Measurements from ENCODE around the gene CYP27B1.

CYP27B1 gene

DNA sequence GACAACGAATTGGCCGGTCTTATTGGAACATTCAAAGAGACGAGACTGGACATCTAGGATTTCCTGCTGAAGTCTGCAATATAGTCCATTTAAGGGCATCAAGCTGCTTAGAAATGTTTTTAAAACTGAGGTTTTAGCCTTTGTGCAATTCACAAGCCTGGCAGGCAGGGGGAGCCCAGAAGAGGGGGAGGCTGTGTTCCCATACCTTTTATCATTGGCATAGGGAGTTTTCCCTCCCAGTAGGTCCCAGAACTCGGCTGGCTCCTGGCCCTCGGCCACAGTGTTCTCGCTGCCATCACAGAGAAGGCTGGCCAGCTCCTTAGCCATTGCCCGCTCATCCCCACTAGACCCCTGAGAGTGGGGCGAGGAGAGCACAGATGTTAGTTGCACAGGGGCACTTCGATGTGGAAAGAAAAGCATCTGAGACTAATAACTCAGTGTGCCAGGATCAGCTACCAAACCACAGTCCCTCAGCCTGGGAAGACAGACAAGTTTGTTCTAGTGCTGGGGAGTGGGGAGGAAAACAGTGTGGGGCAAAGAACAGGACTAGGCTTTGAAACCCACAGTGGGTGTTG lies 36.5 kb upstream of the CYP27B1 start:
- peaks cover 15% of the 10 kb centered on the region for H3K36me3 Mint-ChIP-seq (ENCODE audit: insufficient read depth)
- H3K27me3 Mint-ChIP-seq = no peaks in the 10 kb centered on the region
- H3K4me3 Mint-ChIP-seq = no peak overlapping the region
- ATAC-seq (replicated peaks) = peak; percentile 36
- peak; percentile 16 to 38 (median 22) for DNase-seq
- no peaks in the 10 kb centered on the region for H3K9me3 Mint-ChIP-seq
- peaks cover 0 to 5% of the 10 kb centered on the region in 2 donors for H3K4me1 Mint-ChIP-seq (ENCODE audit: low read depth in 2 of 2)
- peak overlapping the region in 1 of 2 donors; percentile 32 for H3K27ac Mint-ChIP-seq

DNA sequence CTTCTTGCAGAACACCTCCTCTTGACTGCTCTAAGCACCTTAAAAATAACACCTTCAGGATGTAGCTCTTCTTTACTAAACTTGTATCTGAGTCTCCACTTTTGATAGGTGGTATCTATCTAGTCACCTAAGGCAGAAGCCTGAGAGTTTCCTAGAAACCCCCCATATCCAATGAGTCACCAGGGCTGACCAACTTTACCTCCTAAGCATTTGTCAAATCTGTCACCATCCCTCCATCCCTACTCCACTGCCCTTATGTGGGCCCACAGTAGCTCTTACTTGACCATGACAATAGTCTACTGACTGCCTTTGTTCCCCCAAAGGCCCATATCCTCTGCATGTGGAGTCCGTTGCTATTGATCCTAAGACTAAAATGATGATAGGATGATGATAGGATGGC lies 35.7 kb upstream of the CYP27B1 start:
- Mint-ChIP-seq H3K36me3 (ENCODE audit: insufficient read depth) (peaks cover 18% of the 10 kb centered on the region), H3K27me3 (no peaks in the 10 kb centered on the region), H3K4me1 (ENCODE audit: low read depth in 2 of 2) (peaks cover 0 to 5% of the 10 kb centered on the region in 2 donors), H3K27ac (no peak overlapping the region), H3K4me3 (no peak overlapping the region), H3K9me3 (no peaks in the 10 kb centered on the region)
- ATAC-seq (replicated peaks) (no peak), DNase-seq (no peak)

DNA sequence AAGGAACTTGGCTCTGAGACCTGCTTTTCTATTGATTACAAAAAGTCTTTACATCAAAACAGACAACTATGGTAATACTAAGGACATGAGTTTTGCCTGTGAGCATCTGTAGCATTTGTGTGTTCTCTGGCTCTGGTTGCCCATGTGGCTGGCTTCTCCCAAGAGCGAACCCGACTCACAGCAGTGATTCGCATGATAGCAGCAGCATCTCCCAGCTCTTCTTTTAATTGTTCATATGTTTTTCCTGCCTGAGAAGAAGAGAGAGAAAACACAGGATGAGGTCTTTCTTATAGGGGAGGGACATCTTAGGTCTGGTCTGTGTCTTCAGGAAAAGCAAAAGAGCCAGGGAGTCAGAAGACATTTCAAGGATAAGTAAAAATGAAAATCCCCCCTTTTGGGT lies 34.1 kb upstream of the CYP27B1 start:
- no peaks in the 10 kb centered on the region for H3K9me3 Mint-ChIP-seq
- H3K4me1 Mint-ChIP-seq (ENCODE audit: low read depth in 2 of 2) = peaks cover 0 to 5% of the 10 kb centered on the region in 2 donors
- peaks cover 29% of the 10 kb centered on the region for H3K36me3 Mint-ChIP-seq (ENCODE audit: insufficient read depth)
- no peak overlapping the region for H3K4me3 Mint-ChIP-seq
- peak overlapping the region in 1 of 2 donors; percentile 23 for H3K27ac Mint-ChIP-seq
- no peak for DNase-seq
- no peaks in the 10 kb centered on the region for H3K27me3 Mint-ChIP-seq
- ATAC-seq (replicated peaks) = no peak

DNA sequence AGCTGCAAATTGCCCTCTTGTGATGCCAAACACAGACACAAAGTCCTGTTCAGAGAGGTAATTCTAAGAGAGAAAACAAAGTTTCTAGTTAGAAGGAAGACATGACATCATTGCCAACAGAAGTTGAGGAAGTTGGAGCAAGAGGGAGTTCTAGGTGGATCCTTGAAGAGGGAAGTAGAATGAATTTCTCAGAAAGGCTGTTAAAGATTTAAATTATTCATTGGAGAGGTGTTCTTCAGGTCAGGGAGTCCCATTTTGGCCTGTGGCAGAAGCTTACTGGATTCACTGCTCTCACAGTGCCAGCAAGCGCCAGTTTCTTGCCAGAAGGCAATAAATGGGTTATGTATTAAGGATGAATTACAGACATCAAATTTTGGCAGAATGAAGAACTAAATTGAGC lies 31.1 kb upstream of the CYP27B1 start:
- Mint-ChIP-seq H3K9me3 (no peaks in the 10 kb centered on the region), H3K27ac (peak overlapping the region; percentile 12 to 46), H3K36me3 (ENCODE audit: insufficient read depth) (peaks cover 55% of the 10 kb centered on the region), H3K27me3 (no peaks in the 10 kb centered on the region), H3K4me1 (ENCODE audit: low read depth in 2 of 2) (peaks cover 0 to 5% of the 10 kb centered on the region in 2 donors), H3K4me3 (no peak overlapping the region)
- no peak for DNase-seq
- no peak for ATAC-seq (replicated peaks)

DNA sequence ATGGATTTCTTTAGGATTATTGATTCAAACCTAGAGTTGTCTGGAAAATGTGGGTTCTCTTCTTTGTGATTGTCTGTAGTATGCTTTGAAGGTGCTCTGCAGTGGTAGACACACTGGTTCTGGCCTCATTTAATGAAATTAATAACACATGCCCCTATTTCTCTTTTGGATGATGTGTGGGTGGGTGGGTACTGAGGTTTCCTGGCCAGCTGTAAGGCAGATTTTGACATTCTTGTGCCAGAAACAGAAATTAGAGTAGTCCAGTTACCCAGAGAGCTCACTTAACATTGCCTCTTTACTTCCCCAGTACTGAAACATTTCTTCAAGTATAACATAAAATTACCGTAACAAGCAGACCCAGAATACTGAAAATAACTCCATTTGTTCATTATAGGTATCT lies 30.1 kb upstream of the CYP27B1 start:
- Mint-ChIP-seq H3K9me3 (no peaks in the 10 kb centered on the region), H3K36me3 (ENCODE audit: insufficient read depth) (peaks cover 64% of the 10 kb centered on the region), H3K4me1 (ENCODE audit: low read depth in 2 of 2) (peaks cover 0 to 5% of the 10 kb centered on the region in 2 donors), H3K27me3 (no peaks in the 10 kb centered on the region), H3K27ac (peak overlapping the region in 1 of 2 donors; percentile 46), H3K4me3 (no peak overlapping the region)
- ATAC-seq (replicated peaks) (no peak), DNase-seq (no peak)

DNA sequence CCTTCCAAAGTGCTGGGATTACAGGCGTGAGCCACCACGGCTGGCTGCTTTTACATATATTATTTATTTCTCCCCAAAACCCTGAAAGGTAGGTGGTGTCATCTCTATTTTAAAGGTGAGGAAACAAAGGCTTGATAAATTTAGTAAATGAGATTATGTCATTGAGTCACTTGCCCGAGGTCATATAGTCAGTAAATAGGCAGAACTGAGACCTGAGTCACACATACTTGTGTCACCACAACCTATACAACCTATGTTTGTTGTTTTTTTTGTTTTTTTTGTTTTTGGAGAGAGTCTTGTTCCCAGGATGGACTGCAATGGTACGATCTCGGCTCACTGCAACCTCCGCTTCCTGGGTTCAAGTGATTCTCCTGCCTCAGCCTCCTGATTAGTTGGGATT lies 28.5 kb upstream of the CYP27B1 start:
- H3K27ac Mint-ChIP-seq = no peak overlapping the region
- H3K4me3 Mint-ChIP-seq = no peak overlapping the region
- ATAC-seq (replicated peaks) (no peak), DNase-seq (no peak)
- no peaks in the 10 kb centered on the region for H3K27me3 Mint-ChIP-seq
- peaks cover 77% of the 10 kb centered on the region for H3K36me3 Mint-ChIP-seq (ENCODE audit: insufficient read depth)
- no peaks in the 10 kb centered on the region for H3K9me3 Mint-ChIP-seq
- H3K4me1 Mint-ChIP-seq (ENCODE audit: low read depth in 2 of 2) = peaks cover 0 to 5% of the 10 kb centered on the region in 2 donors

DNA sequence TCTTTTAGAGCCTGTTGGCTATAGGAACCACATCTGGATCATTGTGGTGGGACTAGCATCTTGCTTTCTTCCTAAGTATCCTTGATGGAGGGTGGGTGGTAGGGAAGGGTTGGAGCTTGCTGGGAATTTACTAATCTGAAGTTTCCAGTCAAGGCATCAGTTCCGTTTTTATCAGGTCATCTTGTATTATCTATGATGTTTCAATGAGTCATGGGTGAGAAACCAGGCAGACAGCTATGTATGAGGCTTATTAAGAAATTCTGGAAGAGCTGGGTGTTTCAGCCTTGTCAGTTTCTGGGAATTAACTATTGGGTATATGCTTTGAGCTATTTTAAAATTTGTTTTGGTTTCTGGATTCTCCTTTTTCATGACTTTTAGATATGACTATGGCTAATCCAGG lies 27.0 kb upstream of the CYP27B1 start:
- H3K4me3 Mint-ChIP-seq = no peak overlapping the region
- no peak for DNase-seq

DNA sequence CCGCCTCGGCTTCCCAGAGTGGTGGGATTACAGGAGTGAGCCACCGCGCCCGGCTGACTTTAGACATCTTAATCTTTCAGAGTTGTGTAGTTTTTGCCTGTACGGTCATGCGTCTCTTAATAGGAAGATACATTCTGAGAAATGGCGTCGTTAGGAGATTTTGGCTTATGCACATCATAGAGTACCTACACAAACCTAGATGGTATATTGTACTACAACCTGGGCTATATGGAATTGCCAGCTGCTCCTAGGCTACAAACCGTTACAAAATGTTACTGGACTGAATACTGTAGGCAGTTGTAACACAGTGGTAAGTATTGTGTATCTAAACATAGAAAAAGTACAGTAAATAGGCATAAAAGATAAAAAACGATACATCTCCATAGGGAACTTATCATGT lies 17.0 kb upstream of the CYP27B1 start:
- H3K27ac Mint-ChIP-seq = no peak overlapping the region
- peaks cover 55% of the 10 kb centered on the region for H3K36me3 Mint-ChIP-seq (ENCODE audit: insufficient read depth)
- H3K27me3 Mint-ChIP-seq = no peaks in the 10 kb centered on the region
- ATAC-seq (replicated peaks) = no peak
- H3K4me1 Mint-ChIP-seq (ENCODE audit: low read depth in 2 of 2) = peaks cover 34 to 38% of the 10 kb centered on the region in 2 donors
- no peak for DNase-seq
- no peaks in the 10 kb centered on the region for H3K9me3 Mint-ChIP-seq
- H3K4me3 Mint-ChIP-seq = peak overlapping the region; percentile 100

More for the DNA sequence above, 27.0 kb upstream of the CYP27B1 start:
- Mint-ChIP-seq H3K27me3 (no peaks in the 10 kb centered on the region), H3K36me3 (ENCODE audit: insufficient read depth) (peaks cover 82% of the 10 kb centered on the region), H3K4me1 (ENCODE audit: low read depth in 2 of 2) (peaks cover 0 to 2% of the 10 kb centered on the region in 2 donors), H3K27ac (peak overlapping the region in 1 of 2 donors; percentile 54), H3K9me3 (no peaks in the 10 kb centered on the region)
- ATAC-seq (replicated peaks) = no peak

DNA sequence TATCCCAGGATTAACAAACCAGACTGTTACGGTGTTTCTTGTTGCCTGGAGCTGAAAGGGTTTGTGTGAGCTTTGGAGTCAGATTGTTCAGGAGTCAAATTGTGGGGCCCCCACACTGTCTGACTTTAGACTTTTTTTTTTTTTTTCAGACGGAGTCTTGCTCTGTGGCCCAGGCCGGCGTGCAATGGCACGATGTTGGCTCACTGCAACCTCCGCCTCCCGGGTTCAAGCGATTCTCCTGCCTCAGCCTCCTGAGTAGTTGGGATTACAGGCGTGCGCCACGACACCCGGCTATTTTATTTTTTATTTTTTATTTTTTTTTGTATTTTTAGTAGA lies 16.6 kb upstream of the CYP27B1 start:
- Mint-ChIP-seq H3K9me3 (no peaks in the 10 kb centered on the region), H3K27ac (peak overlapping the region in 1 of 2 donors; percentile 99), H3K36me3 (ENCODE audit: insufficient read depth) (peaks cover 51% of the 10 kb centered on the region), H3K27me3 (no peaks in the 10 kb centered on the region), H3K4me3 (peak overlapping the region; percentile 100), H3K4me1 (ENCODE audit: low read depth in 2 of 2) (peaks cover 32 to 36% of the 10 kb centered on the region in 2 donors)
- ATAC-seq (replicated peaks) (no peak), DNase-seq (no peak)

DNA sequence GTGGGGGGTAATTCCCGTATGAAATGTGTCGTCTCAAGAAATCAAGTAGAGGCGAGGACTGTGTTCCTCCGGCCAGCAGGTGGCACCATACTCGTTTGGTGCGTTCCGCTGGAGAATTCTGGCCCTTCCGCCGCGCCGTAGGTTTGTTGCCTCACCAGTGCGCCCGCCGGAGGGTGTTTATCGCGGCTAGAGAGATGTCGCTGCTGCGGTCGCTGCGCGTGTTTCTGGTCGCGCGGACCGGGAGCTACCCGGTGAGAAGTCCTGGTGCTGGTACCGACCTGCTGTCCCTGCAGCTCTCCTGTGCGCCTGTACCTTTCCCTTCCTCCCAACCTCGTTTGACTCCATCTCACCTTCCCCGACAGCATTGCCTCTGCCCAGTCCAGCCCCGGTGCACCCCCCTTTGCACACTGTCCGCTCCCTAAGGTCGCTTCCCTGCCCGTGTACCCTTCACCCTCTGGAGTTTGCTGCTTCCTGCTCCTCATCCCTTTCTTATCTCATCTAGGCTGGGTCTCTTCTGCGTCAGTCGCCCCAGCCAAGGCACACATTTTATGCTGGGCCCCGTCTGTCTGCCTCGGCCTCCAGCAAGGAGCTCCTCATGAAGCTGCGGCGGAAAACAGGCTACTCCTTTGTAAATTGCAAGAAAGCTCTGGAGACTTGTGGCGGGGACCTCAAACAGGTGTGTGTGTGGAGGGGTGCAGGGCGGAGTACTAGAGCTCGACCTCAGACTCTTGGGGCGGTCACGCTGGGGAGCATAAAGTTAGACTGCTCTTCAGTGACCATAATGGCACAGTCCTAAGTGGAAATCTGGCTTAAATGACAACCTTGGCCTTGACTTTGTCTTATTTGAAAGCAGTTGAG lies 16.0 kb upstream of the CYP27B1 start, which contains the start of gene TSFM:
Gene TSFM, plus strand, starts transcription at position 180 of the 858 bp plus-strand sequence. Its CDS starts 15 bp downstream, at position 195.
- peaks cover 32 to 35% of the 10 kb centered on the region in 2 donors for H3K4me1 Mint-ChIP-seq (ENCODE audit: low read depth in 2 of 2)
- no peaks in the 10 kb centered on the region for H3K9me3 Mint-ChIP-seq
- H3K27ac Mint-ChIP-seq = peak within 1 kb of the TSS; percentile 99
- H3K27me3 Mint-ChIP-seq = no peaks in the 10 kb centered on the region
- DNase-seq (peak; percentile 95 to 97 (median 96)), ATAC-seq (replicated peaks) (peak; percentile 85)
- peak within 1 kb of the TSS; percentile 100 for H3K4me3 Mint-ChIP-seq
- peaks cover 45% of the 10 kb centered on the region for H3K36me3 Mint-ChIP-seq (ENCODE audit: insufficient read depth)

DNA sequence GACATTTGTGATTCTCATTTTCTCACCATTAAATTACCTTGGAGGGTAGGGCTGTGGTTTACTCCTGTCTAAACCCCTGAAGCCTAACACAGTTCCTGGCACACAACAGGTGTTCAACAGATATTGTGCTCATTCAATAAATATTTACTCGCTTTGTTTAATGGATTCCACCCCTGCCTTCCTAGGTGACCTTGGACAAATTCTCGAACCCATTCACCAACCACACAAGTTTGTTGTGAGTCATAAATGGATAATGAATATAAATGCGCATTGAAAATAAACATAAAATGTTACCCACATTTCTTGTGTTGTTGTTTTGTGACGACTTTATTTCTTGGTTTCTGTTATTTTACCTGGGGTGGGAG lies 15.3 kb upstream of the CYP27B1 start:
- Mint-ChIP-seq H3K27ac (peak overlapping the region; percentile 99), H3K9me3 (no peaks in the 10 kb centered on the region), H3K27me3 (no peaks in the 10 kb centered on the region), H3K4me3 (peak overlapping the region; percentile 100), H3K4me1 (ENCODE audit: low read depth in 2 of 2) (peaks cover 32 to 35% of the 10 kb centered on the region in 2 donors), H3K36me3 (ENCODE audit: insufficient read depth) (peaks cover 39% of the 10 kb centered on the region)
- no peak for ATAC-seq (replicated peaks)
- DNase-seq = no peak

DNA sequence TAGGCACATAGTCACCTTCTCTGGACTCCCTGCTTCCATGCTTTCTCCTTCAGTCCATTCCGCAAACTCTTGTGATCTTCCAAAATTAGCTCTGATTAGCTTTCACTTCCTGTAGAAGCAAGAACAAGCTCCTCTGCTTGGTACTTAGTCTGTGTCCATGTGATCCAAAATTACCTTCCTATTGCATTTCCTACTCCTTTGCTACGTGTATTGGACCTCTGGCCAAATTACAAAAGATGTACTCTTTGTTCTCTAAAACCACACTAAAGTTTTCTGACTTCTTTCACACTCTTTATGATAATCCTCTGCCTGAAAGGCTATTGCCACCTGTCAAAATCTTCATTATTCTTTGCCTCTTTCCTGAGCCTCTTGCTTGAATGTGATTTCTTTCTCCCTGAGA lies 14.9 kb upstream of the CYP27B1 start:
- Mint-ChIP-seq H3K27ac (peak overlapping the region; percentile 99), H3K36me3 (ENCODE audit: insufficient read depth) (peaks cover 37% of the 10 kb centered on the region), H3K4me1 (ENCODE audit: low read depth in 2 of 2) (peaks cover 32 to 35% of the 10 kb centered on the region in 2 donors), H3K4me3 (peak overlapping the region; percentile 15 to 100), H3K9me3 (no peaks in the 10 kb centered on the region), H3K27me3 (no peaks in the 10 kb centered on the region)
- ATAC-seq (replicated peaks) (no peak), DNase-seq (no peak)

DNA sequence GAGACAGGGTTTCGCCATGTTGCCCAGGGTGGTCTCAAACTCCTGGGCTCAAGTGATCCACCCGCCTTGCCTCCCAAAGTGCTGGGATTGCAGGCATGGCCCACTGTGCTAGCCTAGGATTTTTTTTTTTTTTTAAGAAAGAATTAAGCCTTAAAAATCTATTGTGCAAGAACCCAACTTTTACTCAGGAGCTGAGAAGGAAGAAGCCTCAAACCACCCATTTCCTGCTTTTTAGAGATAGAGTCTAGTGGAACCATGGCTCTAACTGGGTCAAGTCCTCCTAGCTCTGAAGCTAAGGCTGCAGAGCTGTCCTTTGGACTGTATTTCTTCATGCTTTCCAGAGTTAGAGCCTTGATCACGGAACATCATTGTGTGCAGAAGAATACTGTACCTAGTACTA lies 14.4 kb upstream of the CYP27B1 start:
- Mint-ChIP-seq H3K27me3 (no peaks in the 10 kb centered on the region), H3K4me3 (peak overlapping the region; percentile 15 to 100), H3K27ac (peak overlapping the region; percentile 99), H3K4me1 (ENCODE audit: low read depth in 2 of 2) (peaks cover 31 to 32% of the 10 kb centered on the region in 2 donors), H3K9me3 (no peaks in the 10 kb centered on the region), H3K36me3 (ENCODE audit: insufficient read depth) (peaks cover 32% of the 10 kb centered on the region)
- DNase-seq (no peak), ATAC-seq (replicated peaks) (peak; percentile 58)

Data from effector memory CD8-positive, alpha-beta T cell (primary cell).